GM23248 (cell line): Measurements from ENCODE around the gene TBC1D2B. TPM values are rescaled to one million over a fixed set of nuclear protein-coding genes. Genes with fewer than 3 reads are reported as not detected.

ENCODE experiments used
- DNase-seq: peaks from one replicate; pipeline ENCODE4 v3.0.0-alpha.2; 2015
- H2AFZ ChIP-seq: fragments of 200-600 bp; sonication (generic); 2 replicates; pipeline ENCODE4 v1.6.1; 2016; ENCODE audit warnings: antibody characterized with exemption
- H3F3A ChIP-seq: fragments of 200-600 bp; sonication (generic); 2 replicates; pipeline ENCODE4 v1.6.1; 2016; ENCODE audit warnings: mild to moderate bottlenecking, antibody characterized with exemption, mixed run types; ENCODE audit not compliant: insufficient read depth
- H3K27ac ChIP-seq: fragments of 200-600 bp; sonication (generic); 2 replicates; pipeline ENCODE4 v1.5.1; 2016; ENCODE audit warnings: mild to moderate bottlenecking
- H3K27me3 ChIP-seq: fragments of 200-600 bp; sonication (generic); replicated peaks from 2 replicates; pipeline ENCODE4 v1.6.1; 2016; ENCODE audit warnings: mild to moderate bottlenecking; ENCODE audit not compliant: insufficient read depth
- H3K36me3 ChIP-seq: fragments of 200-600 bp; sonication (generic); 2 replicates; pipeline ENCODE4 v1.6.1; 2016; ENCODE audit warnings: low read depth, mild to moderate bottlenecking
- H3K4me1 ChIP-seq: fragments of 200-600 bp; sonication (generic); 2 replicates; pipeline ENCODE4 v1.6.1; 2016; ENCODE audit warnings: mild to moderate bottlenecking; ENCODE audit not compliant: insufficient read depth
- H3K4me2 ChIP-seq: fragments of 200-600 bp; sonication (generic); one replicate; pipeline ENCODE4 v1.6.1; 2016; ENCODE audit warnings: mild to moderate bottlenecking; ENCODE audit not compliant: unreplicated experiment
- H3K4me3 ChIP-seq: fragments of 200-600 bp; sonication (generic); 2 replicates; pipeline ENCODE4 v1.5.1; 2016; ENCODE audit warnings: mild to moderate bottlenecking
- H3K79me2 ChIP-seq: fragments of 200-600 bp; sonication (generic); 2 replicates; pipeline ENCODE4 v1.6.1; 2016; ENCODE audit warnings: mild to moderate bottlenecking; ENCODE audit not compliant: insufficient read depth
- H3K9ac ChIP-seq: fragments of 200-600 bp; sonication (generic); 2 replicates; pipeline ENCODE4 v1.6.1; 2016; ENCODE audit warnings: mild to moderate bottlenecking
- H3K9me2 ChIP-seq: fragments of 200-600 bp; sonication (generic); 2 replicates; pipeline ENCODE4 v1.6.1; 2016; ENCODE audit warnings: mixed run types, mild to moderate bottlenecking, moderate library complexity; ENCODE audit not compliant: insufficient read depth
- H3K9me3 ChIP-seq: fragments of 200-600 bp; sonication (generic); one replicate; pipeline ENCODE4 v1.6.1; 2017; ENCODE audit warnings: low read depth
- H4K20me1 ChIP-seq: fragments of 200-600 bp; sonication (generic); 2 replicates; pipeline ENCODE4 v1.6.0; 2016; ENCODE audit not compliant: insufficient read depth
- EZH2 ChIP-seq: fragments of 200-600 bp; sonication (generic); IDR thresholded peaks from 2 replicates; pipeline ENCODE4 v1.6.1; 2018; ENCODE audit warnings: antibody characterized with exemption, mild to moderate bottlenecking; ENCODE audit not compliant: insufficient read depth, poor library complexity, severe bottlenecking
- EZH2phosphoT487 ChIP-seq: fragments of 200-600 bp; sonication (generic); IDR thresholded peaks from 2 replicates; pipeline ENCODE4 v1.6.1; 2018; ENCODE audit warnings: antibody characterized with exemption, moderate library complexity, mild to moderate bottlenecking, low read depth; ENCODE audit not compliant: insufficient read depth
- WGBS, 2 experiments: methylation state at CpG; one replicate each; pipeline ENCODE4 v1.1.6; 2015 to 2017; ENCODE audit warnings: low lambda C conversion rate in 2 of 2, low coverage in 1 of 2; ENCODE audit errors: missing lambda C conversion rate in 2 of 2; 5-methylcytosine and 5-hydroxymethylcytosine counted together
- in situ Hi-C: fragments of 300-500 bp; cut with MboI; formaldehyde crosslinking; loops from 2 replicates; pipeline ENCODE4 v1.15.0; 2020
- polyA plus RNA-seq: library from polyadenylated mRNA; unstranded; fragments of >200 nt; fragmentation: Nextera tagmentation; extraction: Ambion mirVana; gene quantifications from 2 replicates; pipeline ENCODE4 v1.2.1, GENCODE V29; 2016
- total RNA-seq: library from RNA; depleted of rRNA; stranded (reverse); fragments of >200 nt; shearing (Covaris generic); gene quantifications from 2 replicates; pipeline ENCODE4 v1.2.3, GENCODE V29; 2014

Gene TBC1D2B
- total and polyA plus RNA-seq, 2 experiments from 2014 or later = 11.1 to 40.5 TPM

GRCh38 chr15:77986891-77987764 lies 90.4 kb downstream of the TBC1D2B start:
- H3K4me3 ChIP-seq = no peak overlapping the region
- no peak for TF ChIP-seq EZH2phosphoT487
- no peak for TF ChIP-seq EZH2
- H3K4me1 ChIP-seq = peaks cover 7% of the 10 kb centered on the region
- WGBS, 2 experiments = 42 to 51% methylated on average over 20 to 21 of the region's 24 CpGs
- H3K9ac ChIP-seq = no peak overlapping the region
- H4K20me1 ChIP-seq = no peaks in the 10 kb centered on the region
- H3K79me2 ChIP-seq = no peaks in the 10 kb centered on the region
- no peak for DNase-seq
- no peak overlapping the region for H2AFZ ChIP-seq
- no peaks in the 10 kb centered on the region for H3F3A ChIP-seq
- H3K27ac ChIP-seq = no peak overlapping the region
- H3K4me2 ChIP-seq = no peak overlapping the region
- no peaks in the 10 kb centered on the region for H3K36me3 ChIP-seq
- no peaks in the 10 kb centered on the region for H3K9me2 ChIP-seq
- no peaks in the 10 kb centered on the region for H3K27me3 ChIP-seq
- in situ Hi-C loops = no loop called here
- no peaks in the 10 kb centered on the region for H3K9me3 ChIP-seq

GRCh38 chr15:77985931-77986480 lies 91.5 kb downstream of the TBC1D2B start:
- Histone ChIP-seq H4K20me1 (no peaks in the 10 kb centered on the region), H3K27ac (no peak overlapping the region), H3K9me3 (no peaks in the 10 kb centered on the region), H3K9me2 (no peaks in the 10 kb centered on the region), H2AFZ (no peak overlapping the region), H3K4me3 (no peak overlapping the region), H3K4me2 (no peak overlapping the region), H3F3A (no peaks in the 10 kb centered on the region), H3K9ac (no peak overlapping the region), H3K27me3 (no peaks in the 10 kb centered on the region), H3K4me1 (no peaks in the 10 kb centered on the region), H3K36me3 (no peaks in the 10 kb centered on the region), H3K79me2 (no peaks in the 10 kb centered on the region)
- no peak for DNase-seq
- WGBS, 2 experiments = 66 to 82% methylated on average over 14 to 17 of the region's 18 CpGs
- no peak for TF ChIP-seq EZH2
- TF ChIP-seq EZH2phosphoT487 = no peak
- in situ Hi-C loops = no loop called here

GRCh38 chr15:77985031-77985930 lies 92.2 kb downstream of the TBC1D2B start:
- no peaks in the 10 kb centered on the region for H4K20me1 ChIP-seq
- no peak overlapping the region for H3K4me2 ChIP-seq
- no peak overlapping the region for H3K4me3 ChIP-seq
- no peaks in the 10 kb centered on the region for H3K9me3 ChIP-seq
- H3K27ac ChIP-seq = no peak overlapping the region
- TF ChIP-seq EZH2phosphoT487 = no peak
- TF ChIP-seq EZH2 = no peak
- DNase-seq = no peak
- WGBS, 2 experiments = 77 to 80% methylated on average over 18 to 22 of the region's 23 CpGs
- H3K79me2 ChIP-seq = no peaks in the 10 kb centered on the region
- no peaks in the 10 kb centered on the region for H3K4me1 ChIP-seq
- H3K9me2 ChIP-seq = no peaks in the 10 kb centered on the region
- no peak overlapping the region for H2AFZ ChIP-seq
- H3F3A ChIP-seq = no peaks in the 10 kb centered on the region
- no peaks in the 10 kb centered on the region for H3K36me3 ChIP-seq
- no peak overlapping the region for H3K9ac ChIP-seq
- H3K27me3 ChIP-seq = no peaks in the 10 kb centered on the region
- in situ Hi-C loops = no loop called here

- Histone ChIP-seq H3K27me3 (no peaks in the 10 kb centered on the region), H2AFZ (no peak overlapping the region), H3K9ac (no peak overlapping the region), H3K9me3 (no peaks in the 10 kb centered on the region), H3K36me3 (no peaks in the 10 kb centered on the region), H3F3A (no peaks in the 10 kb centered on the region), H3K4me3 (no peak overlapping the region), H3K79me2 (no peaks in the 10 kb centered on the region), H3K4me2 (no peak overlapping the region), H3K27ac (no peak overlapping the region), H4K20me1 (no peaks in the 10 kb centered on the region), H3K4me1 (no peaks in the 10 kb centered on the region), H3K9me2 (no peaks in the 10 kb centered on the region)
- TF ChIP-seq EZH2phosphoT487 (no peak), EZH2 (no peak)
- WGBS, 2 experiments = 64 to 86% methylated on average over 2 to 5 of the region's 7 CpGs
- in situ Hi-C loops = no loop called here
- no peak for DNase-seq
Observed at GRCh38 chr15:77984446-77984861, 93.1 kb downstream of the TBC1D2B start.
